GM19397 (cell line): ENCODE measurements around the gene CEP250.
A peak's percentile ranks its signal among the peaks of the same experiment; 100 is the strongest.

Source experiments
- ATAC-seq: cut with Tn5 transposase; IDR thresholded peaks from one replicate; pipeline ENCODE4 v1.9.1; 2021; ENCODE audit warnings: mild to moderate bottlenecking, moderate library complexity; ENCODE audit not compliant: unreplicated experiment

Gene CEP250

GRCh38 chr20:35489717-35490116, 34.3 kb downstream of the CEP250 start:
- no peak for ATAC-seq

DNA sequence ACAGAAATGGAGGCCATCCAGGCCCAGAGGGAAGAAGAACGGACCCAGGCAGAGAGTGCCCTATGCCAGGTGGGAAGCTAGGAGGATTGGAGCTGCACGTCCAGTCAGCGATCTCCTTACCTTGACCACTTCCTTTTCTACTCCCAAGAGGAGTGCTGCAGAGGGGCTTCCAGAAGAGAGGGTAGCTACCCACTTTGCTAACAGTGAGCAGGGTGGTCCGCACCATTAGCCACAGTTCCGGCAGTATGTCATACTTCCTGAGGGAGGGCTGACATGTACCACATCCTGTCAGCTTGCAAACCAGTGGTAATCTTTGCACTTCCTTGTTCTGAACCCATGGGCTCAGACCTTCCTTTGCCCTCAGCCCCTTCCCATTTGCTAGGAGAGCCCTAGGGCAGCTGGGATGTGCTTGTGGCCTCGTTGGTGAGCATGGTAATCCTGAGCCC, 35.4 kb downstream of the CEP250 start:
- ATAC-seq, result peak; percentile 96

- ATAC-seq, result no peak
Measured at GRCh38 chr20:35491823-35492222, 36.4 kb downstream of the CEP250 start.

- no peak for ATAC-seq
Measured at GRCh38 chr20:35492352-35492751, 37.0 kb downstream of the CEP250 start.

GRCh38 chr20:35496481-35496880, 41.1 kb downstream of the CEP250 start:
- ATAC-seq, result no peak

GRCh38 chr20:35497320-35497719, 41.9 kb downstream of the CEP250 start:
- no peak for ATAC-seq

DNA sequence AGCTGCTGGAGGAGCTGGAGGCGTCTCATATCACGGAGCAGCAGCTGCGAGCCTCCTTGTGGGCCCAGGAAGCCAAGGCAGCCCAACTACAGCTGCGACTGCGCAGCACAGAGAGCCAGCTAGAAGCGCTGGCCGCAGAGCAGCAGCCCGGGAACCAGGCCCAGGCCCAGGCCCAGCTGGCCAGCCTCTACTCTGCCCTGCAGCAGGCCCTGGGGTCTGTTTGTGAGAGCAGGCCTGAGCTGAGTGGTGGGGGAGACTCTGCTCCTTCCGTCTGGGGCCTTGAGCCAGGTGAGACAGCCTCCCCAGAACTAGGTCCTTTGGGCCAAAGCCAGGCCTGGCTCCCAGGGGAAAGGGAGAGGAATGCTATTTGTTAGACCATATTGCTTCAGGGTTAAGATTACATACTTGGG, 42.4 kb downstream of the CEP250 start:
- ATAC-seq, result no peak

- no peak for ATAC-seq
Measured at GRCh38 chr20:35499271-35499670, 43.9 kb downstream of the CEP250 start.

GRCh38 chr20:35502352-35502751, 47.0 kb downstream of the CEP250 start:
- peak; percentile 64 for ATAC-seq

GRCh38 chr20:35503281-35503680, 47.9 kb downstream of the CEP250 start:
- ATAC-seq, result no peak

DNA sequence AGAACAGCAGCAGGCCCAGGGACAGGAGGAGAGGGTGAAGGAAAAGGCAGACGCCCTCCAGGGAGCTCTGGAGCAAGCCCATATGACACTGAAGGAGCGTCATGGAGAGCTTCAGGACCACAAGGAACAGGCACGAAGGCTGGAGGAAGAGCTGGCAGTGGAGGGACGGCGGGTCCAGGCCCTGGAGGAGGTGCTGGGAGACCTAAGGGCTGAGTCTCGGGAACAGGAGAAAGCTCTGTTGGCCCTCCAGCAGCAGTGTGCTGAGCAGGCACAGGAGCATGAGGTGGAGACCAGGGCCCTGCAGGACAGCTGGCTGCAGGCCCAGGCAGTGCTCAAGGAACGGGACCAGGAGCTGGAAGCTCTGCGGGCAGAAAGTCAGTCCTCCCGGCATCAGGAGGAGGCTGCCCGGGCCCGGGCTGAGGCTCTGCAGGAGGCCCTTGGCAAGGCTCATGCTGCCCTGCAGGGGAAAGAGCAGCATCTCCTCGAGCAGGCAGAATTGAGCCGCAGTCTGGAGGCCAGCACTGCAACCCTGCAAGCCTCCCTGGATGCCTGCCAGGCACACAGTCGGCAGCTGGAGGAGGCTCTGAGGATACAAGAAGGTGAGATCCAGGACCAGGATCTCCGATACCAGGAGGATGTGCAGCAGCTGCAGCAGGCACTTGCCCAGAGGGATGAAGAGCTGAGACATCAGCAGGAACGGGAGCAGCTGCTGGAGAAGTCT, 48.6 kb downstream of the CEP250 start:
- ATAC-seq, result no peak

DNA sequence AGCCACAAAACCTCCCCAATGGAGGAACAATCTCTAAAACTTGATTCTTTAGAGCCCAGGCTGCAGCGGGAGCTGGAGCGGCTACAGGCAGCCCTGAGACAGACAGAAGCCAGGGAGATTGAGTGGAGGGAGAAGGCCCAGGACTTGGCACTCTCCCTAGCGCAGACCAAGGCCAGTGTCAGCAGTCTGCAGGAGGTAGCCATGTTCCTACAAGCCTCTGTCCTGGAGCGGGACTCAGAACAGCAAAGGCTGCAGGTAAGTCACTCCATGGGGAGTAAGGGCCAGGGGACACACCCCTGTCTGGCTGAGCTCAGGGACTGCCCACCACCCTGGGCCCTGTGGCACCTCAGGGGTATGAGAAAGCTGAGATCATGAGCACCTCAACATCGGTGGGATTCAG, 49.4 kb downstream of the CEP250 start:
- ATAC-seq, result no peak

- no peak for ATAC-seq
Measured at GRCh38 chr20:35506179-35506578, 50.8 kb downstream of the CEP250 start.

GRCh38 chr20:35506872-35507638, 51.7 kb downstream of the CEP250 start:
- no peak for ATAC-seq

GRCh38 chr20:35508493-35509218, 53.3 kb downstream of the CEP250 start:
- ATAC-seq, result no peak

- no peak for ATAC-seq
Measured at GRCh38 chr20:35510951-35511735, 55.7 kb downstream of the CEP250 start.

GRCh38 chr20:35511814-35512420, 56.5 kb downstream of the CEP250 start:
- ATAC-seq, result no peak

GRCh38 chr20:35514371-35514932, 59.1 kb downstream of the CEP250 start:
- no peak for ATAC-seq

- ATAC-seq, result no peak
Measured at GRCh38 chr20:35515341-35515740, 59.9 kb downstream of the CEP250 start.
